ENCODE data around the gene C5. TPM values are rescaled to one million over a fixed set of nuclear protein-coding genes. Genes with fewer than 3 reads are reported as not detected.

The C5 gene
- total RNA-seq, 1 donor from 2014 or later = 3.1 TPM

- no peaks in the 10 kb centered on the region for H3K27me3 Mint-ChIP-seq (ENCODE audit: low read depth)
- no peak overlapping the region for H3K27ac Mint-ChIP-seq
- no peaks in the 10 kb centered on the region for H3K4me1 Mint-ChIP-seq
- H3K4me3 Mint-ChIP-seq = no peak overlapping the region
- no peak for DNase-seq (ENCODE audit: low spot score in 2 of 2, unreplicated experiment in 2 of 2)
- H3K36me3 Mint-ChIP-seq = no peaks in the 10 kb centered on the region
- no peak for TF ChIP-seq CTCF (IDR thresholded peaks at IDR 0.05; ENCODE audit: unreplicated experiment)
- H3K9me3 Mint-ChIP-seq = no peaks in the 10 kb centered on the region
These were observed 147.2 kb downstream of the C5 start for GRCh38 chr9:120902569-120903535.

Other genes with a start within 250 kb of the C5 start
- 46.9 to 57.3 TPM (median 56.1 TPM) in 3 replicates for gene PSMD5, start 207.4 kb downstream of the C5 start, total RNA-seq
- 36.0 to 44.5 TPM (median 41.6 TPM) in 3 replicates for gene PHF19, start 173.1 kb downstream of the C5 start, total RNA-seq
- 7.7 to 8.2 TPM (median 8.0 TPM) in 3 replicates for gene TRAF1, start 123.5 kb downstream of the C5 start, total RNA-seq
- gene CNTRL, start 24.7 kb upstream of the C5 start, total RNA-seq = 23.3 to 26.1 TPM (median 23.8 TPM) in 3 replicates
- gene RAB14, start 151.6 kb upstream of the C5 start, total RNA-seq = 54.9 to 61.5 TPM (median 58.3 TPM) in 3 replicates
- gene GSN, start 217.9 kb upstream of the C5 start, total RNA-seq = 106 to 114 TPM (median 109 TPM) in 3 replicates